ENCODE data around the gene RMI2.

Gene RMI2

DNA sequence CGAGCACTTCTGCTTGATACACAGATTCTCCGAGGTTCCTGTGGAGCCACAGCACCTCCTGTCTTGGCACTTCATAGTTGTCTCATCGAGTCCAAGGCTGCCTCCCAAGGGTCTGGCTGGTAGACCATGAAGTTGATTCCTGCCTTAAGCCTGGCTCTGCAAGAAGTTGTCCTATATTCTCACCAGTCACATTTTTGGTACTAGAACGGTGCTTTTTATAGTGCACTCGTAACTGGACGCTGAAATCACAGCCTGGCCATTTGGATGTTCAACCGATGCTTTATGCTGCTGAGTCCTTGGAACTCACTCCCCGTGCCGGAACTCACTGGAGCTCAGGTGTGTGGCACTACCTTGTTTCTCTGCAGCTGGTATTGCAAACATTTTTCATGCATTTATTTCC is 35.6 kb downstream of the RMI2 start:
- H3K27me3 ChIP-seq (ENCODE audit: control insufficient read depth in 5 of 5, insufficient read depth in 4 of 5, low read length in 5 of 5), result peaks cover 0 to 2% (median 0%) of the 10 kb centered on the region in 5 donors
- no peak overlapping the region for H3K4me3 ChIP-seq (ENCODE audit: low read depth in 1 of 5, low read length in 5 of 5)
- no peak overlapping the region for H3K9ac ChIP-seq (ENCODE audit: low read length in 5 of 5)
- no peak overlapping the region for H3K27ac ChIP-seq (ENCODE audit: low read depth, low read length)
- peaks cover 0 to 3% (median 0%) of the 10 kb centered on the region in 5 donors for H3K4me1 ChIP-seq (ENCODE audit: control insufficient read depth in 5 of 5, insufficient read depth in 5 of 5, low read length in 5 of 5)
- no peaks in the 10 kb centered on the region for H3K36me3 ChIP-seq (ENCODE audit: control insufficient read depth in 5 of 5, insufficient read depth in 5 of 5, low read length in 5 of 5)
- no peaks in the 10 kb centered on the region for H3K9me3 ChIP-seq (ENCODE audit: control insufficient read depth in 5 of 5, low read length in 5 of 5)

DNA sequence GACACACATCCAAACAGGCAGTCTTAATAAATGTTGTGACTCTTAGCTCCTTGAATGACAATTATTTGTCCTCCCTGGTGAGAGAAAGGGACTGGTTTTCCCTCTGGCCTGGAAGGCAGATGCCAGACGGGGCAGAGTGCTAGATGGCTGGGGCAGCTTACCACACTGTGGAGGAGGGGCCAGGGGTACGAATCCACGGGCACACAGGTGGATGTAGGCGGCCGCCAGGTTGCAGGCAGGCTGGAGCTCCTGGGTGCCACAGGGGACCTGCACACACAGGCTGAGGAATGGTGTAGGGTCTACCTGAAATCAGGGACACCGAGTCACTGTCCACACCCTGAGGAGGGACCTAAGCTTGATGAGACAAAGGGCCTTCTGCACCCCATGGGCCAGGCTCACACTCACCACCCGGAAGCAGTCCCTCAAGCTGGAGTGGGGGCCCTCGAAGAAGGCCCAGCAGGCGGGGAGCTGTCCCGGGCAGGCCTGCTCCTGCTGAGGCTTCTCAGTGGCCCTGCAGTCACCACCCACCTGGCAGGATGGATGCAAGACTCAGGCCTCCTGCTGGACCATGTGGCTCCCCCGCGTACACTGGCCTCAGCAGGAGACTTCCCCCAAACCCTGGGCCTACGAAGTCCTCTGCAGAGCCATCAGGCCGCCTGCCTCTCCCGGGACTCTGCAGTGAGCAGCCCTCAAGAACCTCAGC is 38.4 kb downstream of the RMI2 start:
- Histone ChIP-seq H3K36me3 (ENCODE audit: control insufficient read depth in 5 of 5, insufficient read depth in 5 of 5, low read length in 5 of 5) (no peaks in the 10 kb centered on the region), H3K4me1 (ENCODE audit: control insufficient read depth in 5 of 5, insufficient read depth in 5 of 5, low read length in 5 of 5) (peaks cover 0 to 12% (median 12%) of the 10 kb centered on the region in 5 donors), H3K9me3 (ENCODE audit: control insufficient read depth in 5 of 5, low read length in 5 of 5) (no peaks in the 10 kb centered on the region), H3K27ac (ENCODE audit: low read depth, low read length) (no peak overlapping the region), H3K27me3 (ENCODE audit: control insufficient read depth in 5 of 5, insufficient read depth in 4 of 5, low read length in 5 of 5) (peaks cover 0 to 2% (median 0%) of the 10 kb centered on the region in 5 donors), H3K4me3 (ENCODE audit: low read depth in 1 of 5, low read length in 5 of 5) (no peak overlapping the region), H3K9ac (ENCODE audit: low read length in 5 of 5) (no peak overlapping the region)

DNA sequence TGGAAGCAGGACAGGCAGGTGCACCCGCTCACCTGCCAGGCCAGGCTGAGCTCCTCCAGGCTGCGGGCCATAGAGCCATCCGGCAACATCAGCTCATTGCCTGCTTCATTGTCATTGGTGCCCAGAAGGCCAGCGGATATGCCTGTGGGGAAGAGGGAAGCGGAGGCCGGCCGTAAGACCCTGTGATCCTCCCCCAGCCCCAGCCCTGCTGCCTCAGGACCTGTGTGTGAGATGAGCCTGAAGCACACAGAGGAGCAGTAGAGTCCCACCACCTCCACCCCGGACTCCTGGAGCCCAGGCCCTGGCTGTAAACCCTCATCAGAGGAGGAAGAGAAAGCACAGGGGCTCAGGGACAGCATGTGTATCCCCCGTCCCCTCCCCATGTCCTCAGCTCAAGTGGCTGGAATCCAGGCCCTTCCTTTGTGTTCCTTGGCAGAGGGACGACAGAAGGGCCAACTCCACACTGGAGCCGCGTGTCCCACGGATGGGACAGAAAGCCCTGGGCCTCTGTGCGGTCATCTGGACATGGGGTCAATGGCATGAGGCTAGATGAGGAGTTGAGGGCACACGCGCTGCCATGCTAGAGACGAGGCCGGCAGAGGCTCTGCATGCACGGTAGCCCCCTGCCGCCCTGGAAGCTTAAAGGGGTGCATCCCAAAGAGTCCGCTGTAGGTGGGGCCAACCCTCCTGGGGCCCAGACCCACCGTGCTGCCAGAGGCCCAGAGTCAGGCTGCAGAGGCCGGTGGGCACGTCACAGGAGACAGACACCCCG is 39.1 kb downstream of the RMI2 start:
- Histone ChIP-seq H3K9ac (ENCODE audit: low read length in 5 of 5) (no peak overlapping the region), H3K9me3 (ENCODE audit: control insufficient read depth in 5 of 5, low read length in 5 of 5) (no peaks in the 10 kb centered on the region), H3K27ac (ENCODE audit: low read depth, low read length) (no peak overlapping the region), H3K27me3 (ENCODE audit: control insufficient read depth in 5 of 5, insufficient read depth in 4 of 5, low read length in 5 of 5) (peaks cover 0 to 2% (median 0%) of the 10 kb centered on the region in 5 donors), H3K4me3 (ENCODE audit: low read depth in 1 of 5, low read length in 5 of 5) (no peak overlapping the region), H3K36me3 (ENCODE audit: control insufficient read depth in 5 of 5, insufficient read depth in 5 of 5, low read length in 5 of 5) (no peaks in the 10 kb centered on the region), H3K4me1 (ENCODE audit: control insufficient read depth in 5 of 5, insufficient read depth in 5 of 5, low read length in 5 of 5) (peaks cover 0 to 12% (median 12%) of the 10 kb centered on the region in 5 donors)

DNA sequence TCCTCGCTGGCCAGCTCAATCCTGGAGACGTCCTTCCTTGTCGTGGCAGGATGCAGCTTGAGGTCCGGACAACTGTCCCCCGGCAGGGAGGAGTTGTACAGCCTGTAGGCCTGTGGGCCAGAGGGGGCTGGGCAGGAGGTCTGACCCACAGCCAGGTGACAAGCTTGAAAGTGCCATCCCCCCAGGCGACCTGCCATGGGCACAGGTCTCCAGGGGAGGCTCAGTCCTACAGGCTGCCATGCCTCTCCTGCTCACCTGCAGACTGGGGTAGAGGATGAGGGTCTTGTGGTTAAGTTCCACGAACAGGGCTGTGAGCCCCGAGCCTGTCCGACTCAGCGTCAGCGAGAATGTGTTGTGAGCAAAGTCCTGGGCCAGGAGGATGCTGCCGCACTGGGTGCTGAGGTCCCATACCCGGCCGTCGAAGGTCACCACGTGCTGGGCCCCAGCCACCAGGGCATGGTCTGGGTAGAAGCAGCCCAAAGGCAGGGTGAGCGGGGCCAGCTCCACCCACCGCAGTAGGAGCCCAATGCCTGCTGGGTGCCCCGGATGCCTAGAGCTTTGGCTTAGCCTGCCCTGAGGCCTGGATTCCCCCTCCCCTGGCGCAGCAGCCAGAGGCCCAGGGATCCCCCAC is 39.8 kb downstream of the RMI2 start:
- no peak overlapping the region for H3K4me3 ChIP-seq (ENCODE audit: low read depth in 1 of 5, low read length in 5 of 5)
- peaks cover 0 to 2% (median 0%) of the 10 kb centered on the region in 5 donors for H3K27me3 ChIP-seq (ENCODE audit: control insufficient read depth in 5 of 5, insufficient read depth in 4 of 5, low read length in 5 of 5)
- no peaks in the 10 kb centered on the region for H3K36me3 ChIP-seq (ENCODE audit: control insufficient read depth in 5 of 5, insufficient read depth in 5 of 5, low read length in 5 of 5)
- peaks cover 0 to 12% (median 11%) of the 10 kb centered on the region in 5 donors for H3K4me1 ChIP-seq (ENCODE audit: control insufficient read depth in 5 of 5, insufficient read depth in 5 of 5, low read length in 5 of 5)
- H3K27ac ChIP-seq (ENCODE audit: low read depth, low read length), result no peak overlapping the region
- H3K9me3 ChIP-seq (ENCODE audit: control insufficient read depth in 5 of 5, low read length in 5 of 5), result no peaks in the 10 kb centered on the region
- no peak overlapping the region for H3K9ac ChIP-seq (ENCODE audit: low read length in 5 of 5)

DNA sequence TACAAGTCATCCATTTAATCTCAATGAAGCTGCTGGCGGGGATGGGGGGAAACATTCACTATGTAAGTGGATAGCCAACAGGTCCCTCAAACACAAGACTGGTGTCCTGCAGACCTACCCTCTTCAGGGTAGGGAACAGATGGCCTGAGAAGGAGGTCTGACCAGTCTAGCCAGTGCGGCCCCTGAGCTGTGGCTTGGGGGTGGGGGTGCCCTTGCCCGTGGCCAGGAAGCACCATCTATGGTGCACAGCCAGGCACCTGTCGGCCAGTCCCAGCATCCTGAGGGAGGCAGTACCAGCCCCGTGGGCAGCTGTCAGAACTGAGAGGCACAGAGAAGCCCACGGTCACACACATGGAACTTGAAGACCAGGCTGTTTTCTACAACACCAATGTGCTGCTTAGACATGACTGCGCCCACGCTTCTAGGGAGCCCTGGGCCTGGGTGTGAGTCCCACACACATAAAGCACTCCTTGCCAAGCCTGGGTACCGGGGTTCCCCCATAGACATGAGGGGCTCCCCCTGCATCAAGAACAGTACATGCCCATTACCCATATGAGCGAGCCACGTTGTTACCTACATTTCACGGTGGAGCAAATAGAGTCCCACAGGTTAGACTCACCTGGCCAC is 40.9 kb downstream of the RMI2 start:
- Histone ChIP-seq H3K27me3 (ENCODE audit: control insufficient read depth in 5 of 5, insufficient read depth in 4 of 5, low read length in 5 of 5) (peaks cover 0 to 2% (median 0%) of the 10 kb centered on the region in 5 donors), H3K4me1 (ENCODE audit: control insufficient read depth in 5 of 5, insufficient read depth in 5 of 5, low read length in 5 of 5) (peaks cover 0 to 12% (median 11%) of the 10 kb centered on the region in 5 donors), H3K27ac (ENCODE audit: low read depth, low read length) (no peak overlapping the region)

DNA sequence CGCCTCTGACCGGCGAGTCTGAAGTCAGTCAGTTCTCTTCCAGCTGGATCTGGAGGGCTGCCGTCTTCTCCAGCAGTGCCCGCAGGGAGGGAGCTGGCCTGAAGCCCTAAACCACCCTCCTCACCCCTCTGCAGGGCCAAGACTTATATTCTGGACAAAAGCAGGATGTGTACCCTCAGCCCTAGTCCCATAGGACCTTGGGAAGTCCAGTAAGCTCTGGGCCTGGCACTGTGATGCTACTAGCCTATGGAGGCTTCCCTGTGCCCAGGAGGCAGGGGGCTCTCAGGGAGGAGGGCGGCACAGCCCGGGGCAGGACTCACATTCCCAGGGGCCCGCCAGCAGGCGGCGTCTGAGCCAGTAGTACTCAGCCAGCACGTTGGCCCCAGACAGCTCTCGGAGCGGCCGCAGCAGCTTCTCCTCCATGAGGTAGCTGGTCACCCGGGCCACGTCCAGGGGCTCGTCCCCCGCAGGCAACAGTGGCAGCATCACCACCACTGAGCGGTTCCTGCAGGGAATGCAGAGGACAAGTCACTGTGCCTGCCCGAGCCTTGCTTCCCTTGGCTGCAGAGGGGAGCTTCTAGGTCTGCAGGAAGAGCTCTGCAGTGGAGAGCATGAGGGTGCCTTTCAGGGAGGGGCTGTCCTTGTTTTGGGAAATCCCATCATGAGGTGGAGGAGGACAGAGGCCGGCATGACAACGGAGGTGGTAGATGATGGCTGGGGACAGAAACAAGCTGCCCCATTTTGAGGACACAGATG is 41.7 kb downstream of the RMI2 start:
- peaks cover 0 to 2% (median 0%) of the 10 kb centered on the region in 5 donors for H3K27me3 ChIP-seq (ENCODE audit: control insufficient read depth in 5 of 5, insufficient read depth in 4 of 5, low read length in 5 of 5)
- H3K27ac ChIP-seq (ENCODE audit: low read depth, low read length), result no peak overlapping the region
- no peak overlapping the region for H3K9ac ChIP-seq (ENCODE audit: low read length in 5 of 5)
- H3K4me1 ChIP-seq (ENCODE audit: control insufficient read depth in 5 of 5, insufficient read depth in 5 of 5, low read length in 5 of 5), result peaks cover 0 to 12% (median 11%) of the 10 kb centered on the region in 5 donors
- no peaks in the 10 kb centered on the region for H3K9me3 ChIP-seq (ENCODE audit: control insufficient read depth in 5 of 5, low read length in 5 of 5)
- H3K36me3 ChIP-seq (ENCODE audit: control insufficient read depth in 5 of 5, insufficient read depth in 5 of 5, low read length in 5 of 5), result no peaks in the 10 kb centered on the region
- peak overlapping the region in 1 of 5 donors; percentile 5 for H3K4me3 ChIP-seq (ENCODE audit: low read depth in 1 of 5, low read length in 5 of 5)

More for the DNA sequence above, 40.9 kb downstream of the RMI2 start:
- H3K36me3 ChIP-seq (ENCODE audit: control insufficient read depth in 5 of 5, insufficient read depth in 5 of 5, low read length in 5 of 5), result no peaks in the 10 kb centered on the region
- H3K4me3 ChIP-seq (ENCODE audit: low read depth in 1 of 5, low read length in 5 of 5), result no peak overlapping the region
- no peak overlapping the region for H3K9ac ChIP-seq (ENCODE audit: low read length in 5 of 5)
- no peaks in the 10 kb centered on the region for H3K9me3 ChIP-seq (ENCODE audit: control insufficient read depth in 5 of 5, low read length in 5 of 5)

DNA sequence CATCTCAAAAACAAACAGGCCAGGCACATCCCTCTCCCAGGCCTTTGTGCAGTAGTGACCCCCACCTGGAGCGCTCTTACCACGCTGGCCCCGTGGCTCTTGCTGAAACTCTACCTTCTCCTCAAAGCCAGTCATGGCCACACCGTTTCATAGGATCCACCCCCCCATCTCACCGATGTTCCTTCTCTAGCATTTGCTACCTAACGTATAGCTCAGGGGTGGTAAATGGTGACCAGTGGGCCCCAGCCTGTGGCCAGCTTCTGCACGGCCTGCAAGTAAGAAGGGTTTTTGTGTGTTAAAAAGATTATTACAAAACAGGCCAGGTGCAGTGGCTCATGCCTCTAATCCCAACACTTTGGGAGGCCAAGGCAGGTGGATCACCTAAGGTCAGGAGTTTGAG is 43.8 kb downstream of the RMI2 start:
- Histone ChIP-seq H3K36me3 (ENCODE audit: control insufficient read depth in 5 of 5, insufficient read depth in 5 of 5, low read length in 5 of 5) (no peaks in the 10 kb centered on the region), H3K9me3 (ENCODE audit: control insufficient read depth in 5 of 5, low read length in 5 of 5) (no peaks in the 10 kb centered on the region), H3K27ac (ENCODE audit: low read depth, low read length) (no peak overlapping the region), H3K4me3 (ENCODE audit: low read depth in 1 of 5, low read length in 5 of 5) (no peak overlapping the region), H3K9ac (ENCODE audit: low read length in 5 of 5) (no peak overlapping the region), H3K27me3 (ENCODE audit: control insufficient read depth in 5 of 5, insufficient read depth in 4 of 5, low read length in 5 of 5) (peaks cover 0 to 2% (median 0%) of the 10 kb centered on the region in 5 donors), H3K4me1 (ENCODE audit: control insufficient read depth in 5 of 5, insufficient read depth in 5 of 5, low read length in 5 of 5) (peaks cover 0 to 12% (median 11%) of the 10 kb centered on the region in 5 donors)

DNA sequence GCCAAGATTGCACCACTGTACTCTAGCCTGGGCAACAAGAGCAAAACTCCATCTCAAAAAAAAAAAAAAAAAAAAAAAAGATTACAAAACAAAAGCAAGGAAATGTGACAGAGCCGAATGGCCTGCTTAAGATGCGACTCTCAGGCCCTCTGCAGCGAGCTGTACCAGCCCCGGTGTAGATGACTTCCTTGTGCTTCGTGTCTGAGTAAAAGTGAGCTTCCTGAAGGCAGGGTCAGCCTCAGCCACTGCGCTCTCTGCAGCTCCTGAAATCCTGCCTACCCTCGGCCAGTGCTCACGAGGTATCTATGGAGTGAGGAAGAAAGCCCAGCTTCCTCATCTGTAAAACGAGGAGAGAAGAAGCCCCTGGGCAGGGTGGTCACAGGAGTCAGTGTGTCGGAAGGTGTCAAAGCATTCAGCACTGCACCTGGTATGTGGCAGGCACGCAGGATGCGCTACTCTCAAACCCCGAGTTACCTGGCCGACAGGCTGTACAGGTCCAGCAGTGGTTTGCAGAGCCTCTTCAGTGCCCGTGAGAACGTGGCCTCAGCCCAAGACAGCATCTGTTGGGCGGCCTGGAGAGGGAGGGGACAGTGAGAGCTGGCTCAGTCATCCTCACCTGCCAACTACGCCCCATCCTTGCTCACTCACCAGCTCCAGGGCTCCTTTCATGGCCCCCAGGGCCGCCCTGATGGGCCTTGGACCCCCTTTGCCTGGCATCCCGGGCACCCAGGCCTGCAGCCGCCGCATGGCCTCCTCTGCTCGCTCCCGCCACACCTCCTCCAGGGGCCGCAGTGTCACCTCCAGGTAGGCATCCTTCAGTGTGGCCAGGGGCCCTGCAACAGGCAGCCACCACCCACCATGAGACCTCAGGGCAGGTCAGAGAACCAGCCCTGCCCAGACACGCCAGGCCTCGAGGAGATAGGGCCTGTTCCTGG is 44.6 kb downstream of the RMI2 start:
- no peaks in the 10 kb centered on the region for H3K36me3 ChIP-seq (ENCODE audit: control insufficient read depth in 5 of 5, insufficient read depth in 5 of 5, low read length in 5 of 5)
- H3K27me3 ChIP-seq (ENCODE audit: control insufficient read depth in 5 of 5, insufficient read depth in 4 of 5, low read length in 5 of 5), result peaks cover 0 to 2% (median 0%) of the 10 kb centered on the region in 5 donors
- H3K9me3 ChIP-seq (ENCODE audit: control insufficient read depth in 5 of 5, low read length in 5 of 5), result no peaks in the 10 kb centered on the region
- no peak overlapping the region for H3K27ac ChIP-seq (ENCODE audit: low read depth, low read length)
- H3K4me1 ChIP-seq (ENCODE audit: control insufficient read depth in 5 of 5, insufficient read depth in 5 of 5, low read length in 5 of 5), result peaks cover 0 to 12% (median 11%) of the 10 kb centered on the region in 5 donors
- H3K4me3 ChIP-seq (ENCODE audit: low read depth in 1 of 5, low read length in 5 of 5), result no peak overlapping the region
- no peak overlapping the region for H3K9ac ChIP-seq (ENCODE audit: low read length in 5 of 5)

All from subcutaneous abdominal adipose tissue (tissue), 5 donors.